Breast epithelium (tissue), 4 donors: Measurements from ENCODE around the gene RBM4. TPM values are rescaled to one million over a fixed set of nuclear protein-coding genes. Genes with fewer than 3 reads are reported as not detected.
A peak's percentile ranks its signal among the peaks of the same experiment; 100 is the strongest.

ENCODE experiments used
- DNase-seq, 2 donors: peaks; one replicate each; pipeline ENCODE4 v3.0.0-alpha.2; 2019; ENCODE audit warnings: low spot score in 2 of 2
- H3K27ac ChIP-seq, 2 donors: fragments of 200-600 bp; sonication (generic) in 1 of 2; one replicate each; pipeline ENCODE4 v1.5.1; 2016 to 2019; ENCODE audit warnings: mild to moderate bottlenecking in 1 of 2
- H3K27me3 ChIP-seq, 2 donors: fragments of 200-600 bp; sonication (generic) in 1 of 2; one replicate each; pipeline versions ENCODE4 v1.5.1 to v1.6.0; 2017 to 2019; ENCODE audit warnings: control low read depth in 1 of 2, mild to moderate bottlenecking in 1 of 2
- H3K36me3 ChIP-seq: fragments of 200-600 bp; one replicate; pipeline ENCODE4 v1.5.1; 2019
- H3K4me1 ChIP-seq, 2 donors: fragments of 200-600 bp; sonication (generic); one replicate each; pipeline ENCODE4 v1.5.1; 2016 to 2019; ENCODE audit warnings: control low read depth in 1 of 2
- H3K4me3 ChIP-seq, 3 donors: fragments of 200-600 bp; sonication (generic); 1 replicate in 2 of 3; 2 replicates in 1 of 3; pipeline ENCODE4 v1.5.1; 2016 to 2019; ENCODE audit warnings: mild to moderate bottlenecking in 3 of 3, moderate library complexity in 2 of 3
- H3K9me3 ChIP-seq, 2 donors: fragments of 200-600 bp; sonication (generic) in 1 of 2; one replicate each; pipeline ENCODE4 v1.5.1; 2016 to 2019; ENCODE audit warnings: control low read depth in 1 of 2
- CTCF ChIP-seq, 3 donors: fragments of 450-650 bp; IDR thresholded peaks; one replicate each; pipeline ENCODE4 v1.5.1; 2016 to 2017; ENCODE audit warnings: antibody characterized with exemption in 3 of 3, mild to moderate bottlenecking in 3 of 3, moderate library complexity in 3 of 3
- POLR2A ChIP-seq: fragments of 450-650 bp; IDR thresholded peaks from one replicate; pipeline ENCODE4 v1.6.1; 2016; ENCODE audit warnings: antibody characterized with exemption, mild to moderate bottlenecking, moderate library complexity
- POLR2AphosphoS5 ChIP-seq, 3 donors: sonication (generic); formaldehyde crosslinking; IDR thresholded peaks; one replicate each; pipeline ENCODE4 v1.6.1; 2017; ENCODE audit warnings: antibody characterized with exemption in 3 of 3
- intact Hi-C: fragments of 100-400 bp; cut with DNase I; formaldehyde crosslinking; loops from one replicate; pipeline ENCODE4 v1.15.1; 2023; ENCODE audit warnings: low total_unique reads
- total RNA-seq, 3 donors: library from RNA; depleted of rRNA; stranded (reverse); fragments of >200 nt; gene quantifications; one replicate each; pipeline ENCODE4 v1.1.0, GENCODE V29; 2016

Gene RBM4
- total RNA-seq, 3 donors from 2014 or later, result 73.9 to 98.3 (median 81.0) TPM

GRCh38 chr11:66680966-66681645, 42.6 kb downstream of the RBM4 start:
- H3K9me3 ChIP-seq, result no peaks in the 10 kb centered on the region
- intact Hi-C loops, result loop anchor here (10.0 kb wide), 1 partner anchor 106 kb away; no protein-coding TSS in a partner anchor

DNA sequence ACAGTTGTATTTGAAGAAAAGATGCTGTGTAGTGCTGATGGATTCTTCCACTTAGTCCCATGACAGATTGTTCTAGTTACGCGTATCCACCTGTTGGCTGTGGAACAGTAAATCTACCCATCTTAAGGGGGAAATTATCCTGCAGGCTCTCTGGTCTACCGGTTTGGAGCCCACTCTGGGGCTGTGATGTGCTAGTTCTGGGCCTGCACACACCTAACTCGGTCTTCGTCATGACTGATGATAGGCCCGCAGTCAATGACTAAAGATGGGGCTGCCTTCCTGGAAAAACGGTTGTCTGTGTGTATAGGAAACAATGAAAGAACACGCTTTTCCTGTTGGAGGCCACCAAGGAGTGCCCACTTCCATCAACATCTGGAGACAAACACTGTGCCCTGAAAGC, 45.4 kb downstream of the RBM4 start:
- peak in 1 of 2 donors; percentile 17 for DNase-seq
- TF ChIP-seq POLR2A (no peak), POLR2AphosphoS5 (IDR thresholded peaks at IDR 0.05) (no peak), CTCF (IDR thresholded peaks at IDR 0.05) (no peak)
- Histone ChIP-seq H3K27ac (no peak overlapping the region), H3K36me3 (no peaks in the 10 kb centered on the region), H3K9me3 (no peaks in the 10 kb centered on the region), H3K4me3 (no peak overlapping the region), H3K4me1 (no peaks in the 10 kb centered on the region), H3K27me3 (no peaks in the 10 kb centered on the region)
- intact Hi-C loops, result loop anchor here (10.0 kb wide), 1 partner anchor 109 kb away; no protein-coding TSS in a partner anchor

More at GRCh38 chr11:66680966-66681645, 42.6 kb downstream of the RBM4 start:
- TF ChIP-seq POLR2AphosphoS5 (IDR thresholded peaks at IDR 0.05) (no peak), CTCF (IDR thresholded peaks at IDR 0.05) (no peak), POLR2A (no peak)
- no peak overlapping the region for H3K27ac ChIP-seq
- peaks cover 4 to 7% of the 10 kb centered on the region in 2 donors for H3K4me1 ChIP-seq
- no peaks in the 10 kb centered on the region for H3K36me3 ChIP-seq
- H3K27me3 ChIP-seq, result no peaks in the 10 kb centered on the region
- DNase-seq, result peak in 1 of 2 donors; percentile 3
- H3K4me3 ChIP-seq, result no peak overlapping the region

DNA sequence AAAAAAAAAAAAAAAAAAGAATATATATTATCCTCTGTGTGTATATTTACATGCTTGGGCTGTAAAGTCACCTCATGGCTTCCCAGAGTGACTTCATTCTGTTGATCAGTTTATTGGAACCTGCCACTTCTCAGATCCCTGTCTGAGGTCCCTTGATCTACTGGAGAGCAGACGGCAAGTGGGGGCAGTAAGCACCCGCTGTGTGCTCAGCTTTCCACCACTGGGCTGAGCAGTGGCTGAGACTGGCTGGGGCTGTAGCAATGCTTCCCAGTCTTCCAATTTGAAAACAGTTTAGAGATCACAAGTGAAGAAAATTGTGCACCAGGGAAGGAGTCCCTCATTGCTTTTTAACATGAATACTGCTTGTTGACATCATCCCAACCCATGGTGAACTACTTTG, 46.1 kb downstream of the RBM4 start:
- H3K9me3 ChIP-seq, result no peaks in the 10 kb centered on the region
- H3K4me1 ChIP-seq, result no peaks in the 10 kb centered on the region
- no peak overlapping the region for H3K4me3 ChIP-seq
- H3K27me3 ChIP-seq, result no peaks in the 10 kb centered on the region
- H3K36me3 ChIP-seq, result no peaks in the 10 kb centered on the region
- H3K27ac ChIP-seq, result peak overlapping the region; percentile 85 to 89
- TF ChIP-seq POLR2A, result no peak
- no peak for TF ChIP-seq CTCF (IDR thresholded peaks at IDR 0.05)
- no peak for TF ChIP-seq POLR2AphosphoS5 (IDR thresholded peaks at IDR 0.05)
- intact Hi-C loops, result loop anchor here (10.0 kb wide), 1 partner anchor 110 kb away; no protein-coding TSS in a partner anchor
- peak in 1 of 2 donors; percentile 5 for DNase-seq

GRCh38 chr11:66685276-66686099, 47.0 kb downstream of the RBM4 start:
- H3K27ac ChIP-seq, result peak overlapping the region; percentile 85 to 89
- DNase-seq, result peak in 1 of 2 donors; percentile 45
- peak overlapping the region in 2 of 3 donors; percentile 31 to 50 for H3K4me3 ChIP-seq
- no peaks in the 10 kb centered on the region for H3K9me3 ChIP-seq
- no peaks in the 10 kb centered on the region for H3K27me3 ChIP-seq
- TF ChIP-seq POLR2AphosphoS5 (IDR thresholded peaks at IDR 0.05), result no peak
- no peak for TF ChIP-seq CTCF (IDR thresholded peaks at IDR 0.05)
- TF ChIP-seq POLR2A, result no peak
- no peaks in the 10 kb centered on the region for H3K36me3 ChIP-seq
- intact Hi-C loops, result loop anchor here (10.0 kb wide), 1 partner anchor 111 kb away; no protein-coding TSS in a partner anchor
- H3K4me1 ChIP-seq, result no peaks in the 10 kb centered on the region
